Measurements from ENCODE around the gene ZNF229.
"Not testable (repeated sequence)": the region's sequence is repeated elsewhere in the genome, so short reads cannot be mapped to it uniquely, and the experiment has no call there.

The ZNF229 gene

DNA sequence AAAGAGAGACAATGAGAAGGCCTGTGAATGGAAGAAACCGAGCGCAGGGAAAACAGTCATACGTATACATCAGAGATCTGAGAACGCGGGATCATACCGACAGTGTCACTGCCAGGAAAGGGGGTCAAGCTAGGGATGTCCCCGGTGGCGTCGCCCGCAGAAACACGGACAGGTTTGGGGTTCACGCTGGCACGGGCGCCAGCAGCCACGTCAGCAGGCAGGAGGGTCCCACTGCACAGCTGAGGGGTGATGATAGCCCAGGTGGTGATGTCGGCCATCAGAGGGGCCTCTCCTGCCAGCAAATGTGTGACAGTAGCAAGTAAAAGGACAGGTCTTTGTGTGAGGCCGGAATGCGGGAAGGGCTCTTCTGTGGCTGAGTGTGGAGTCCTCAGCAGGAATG is 3.4 kb upstream of the ZNF229 start:
- no peak for DNase-seq (ENCODE audit: low read depth)
- TF ChIP-seq, protein P1, sequence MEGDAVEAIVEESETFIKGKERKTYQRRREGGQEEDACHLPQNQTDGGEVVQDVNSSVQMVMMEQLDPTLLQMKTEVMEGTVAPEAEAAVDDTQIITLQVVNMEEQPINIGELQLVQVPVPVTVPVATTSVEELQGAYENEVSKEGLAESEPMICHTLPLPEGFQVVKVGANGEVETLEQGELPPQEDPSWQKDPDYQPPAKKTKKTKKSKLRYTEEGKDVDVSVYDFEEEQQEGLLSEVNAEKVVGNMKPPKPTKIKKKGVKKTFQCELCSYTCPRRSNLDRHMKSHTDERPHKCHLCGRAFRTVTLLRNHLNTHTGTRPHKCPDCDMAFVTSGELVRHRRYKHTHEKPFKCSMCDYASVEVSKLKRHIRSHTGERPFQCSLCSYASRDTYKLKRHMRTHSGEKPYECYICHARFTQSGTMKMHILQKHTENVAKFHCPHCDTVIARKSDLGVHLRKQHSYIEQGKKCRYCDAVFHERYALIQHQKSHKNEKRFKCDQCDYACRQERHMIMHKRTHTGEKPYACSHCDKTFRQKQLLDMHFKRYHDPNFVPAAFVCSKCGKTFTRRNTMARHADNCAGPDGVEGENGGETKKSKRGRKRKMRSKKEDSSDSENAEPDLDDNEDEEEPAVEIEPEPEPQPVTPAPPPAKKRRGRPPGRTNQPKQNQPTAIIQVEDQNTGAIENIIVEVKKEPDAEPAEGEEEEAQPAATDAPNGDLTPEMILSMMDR (IDR thresholded peaks at IDR 0.05; ENCODE audit: control insufficient read depth, extremely low read depth, insufficient read depth), result no peak
- no peak overlapping the region for H3K4me3 ChIP-seq (ENCODE audit: low read depth, low read length)

DNA sequence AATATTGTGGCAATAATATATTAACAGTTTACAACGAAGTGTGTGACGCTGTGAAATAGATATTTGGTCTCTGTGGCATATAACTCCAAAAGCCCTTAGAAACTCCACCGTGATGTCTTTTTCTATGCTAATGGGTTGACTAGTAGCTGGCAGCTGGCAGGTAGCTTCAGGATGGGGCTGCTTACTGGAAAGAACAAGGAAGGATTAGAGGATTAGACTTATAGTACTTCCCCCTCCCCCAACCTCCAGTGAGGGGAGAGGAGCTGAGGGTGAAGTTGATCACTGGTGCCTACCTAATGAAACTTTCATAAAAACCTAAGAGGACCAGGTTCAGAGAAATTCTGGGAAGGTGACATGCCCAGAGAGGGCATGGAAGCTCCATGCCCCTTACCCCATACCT is 9.8 kb downstream of the ZNF229 start:
- DNase-seq (ENCODE audit: low read depth), result no peak
- TF ChIP-seq, protein P1 (IDR thresholded peaks at IDR 0.05; ENCODE audit: control insufficient read depth, extremely low read depth, insufficient read depth), result no peak
- no peak overlapping the region for H3K4me3 ChIP-seq (ENCODE audit: low read depth, low read length)

GRCh38 chr19:44435441-44435840 is 12.8 kb downstream of the ZNF229 start:
- peak; percentile 18 for DNase-seq (ENCODE audit: low read depth)
- TF ChIP-seq, protein P1 (IDR thresholded peaks at IDR 0.05; ENCODE audit: control insufficient read depth, extremely low read depth, insufficient read depth), result no peak
- H3K4me3 ChIP-seq (ENCODE audit: low read depth, low read length), result no peak overlapping the region

DNA sequence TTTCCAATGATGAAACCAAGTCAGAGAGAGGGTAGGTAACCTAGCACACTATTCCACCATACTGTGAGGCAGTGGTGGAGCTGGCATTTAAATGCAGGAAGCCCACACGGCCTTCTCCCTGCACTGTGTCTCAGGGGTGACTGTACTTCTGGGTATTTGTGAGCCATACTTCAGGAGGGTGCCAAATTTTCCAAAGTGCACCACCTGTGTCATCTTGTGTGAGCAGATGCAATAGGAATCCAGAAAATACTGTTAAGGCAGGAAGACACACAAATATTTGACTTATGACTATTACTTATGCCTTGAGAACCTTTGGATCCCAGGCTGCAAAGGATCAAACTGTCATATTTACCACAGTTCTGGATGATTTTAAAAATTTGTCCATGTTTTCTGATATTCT is 17.3 kb downstream of the ZNF229 start:
- H3K4me3 ChIP-seq (ENCODE audit: low read depth, low read length), result no peak overlapping the region
- no peak for DNase-seq (ENCODE audit: low read depth)
- TF ChIP-seq, protein P1 (IDR thresholded peaks at IDR 0.05; ENCODE audit: control insufficient read depth, extremely low read depth, insufficient read depth), result no peak

- DNase-seq (ENCODE audit: low read depth); H3K4me3 ChIP-seq (ENCODE audit: low read depth, low read length): not testable (repeated sequence)
Observed at GRCh38 chr19:44415553-44415952, 32.7 kb downstream of the ZNF229 start.

DNA sequence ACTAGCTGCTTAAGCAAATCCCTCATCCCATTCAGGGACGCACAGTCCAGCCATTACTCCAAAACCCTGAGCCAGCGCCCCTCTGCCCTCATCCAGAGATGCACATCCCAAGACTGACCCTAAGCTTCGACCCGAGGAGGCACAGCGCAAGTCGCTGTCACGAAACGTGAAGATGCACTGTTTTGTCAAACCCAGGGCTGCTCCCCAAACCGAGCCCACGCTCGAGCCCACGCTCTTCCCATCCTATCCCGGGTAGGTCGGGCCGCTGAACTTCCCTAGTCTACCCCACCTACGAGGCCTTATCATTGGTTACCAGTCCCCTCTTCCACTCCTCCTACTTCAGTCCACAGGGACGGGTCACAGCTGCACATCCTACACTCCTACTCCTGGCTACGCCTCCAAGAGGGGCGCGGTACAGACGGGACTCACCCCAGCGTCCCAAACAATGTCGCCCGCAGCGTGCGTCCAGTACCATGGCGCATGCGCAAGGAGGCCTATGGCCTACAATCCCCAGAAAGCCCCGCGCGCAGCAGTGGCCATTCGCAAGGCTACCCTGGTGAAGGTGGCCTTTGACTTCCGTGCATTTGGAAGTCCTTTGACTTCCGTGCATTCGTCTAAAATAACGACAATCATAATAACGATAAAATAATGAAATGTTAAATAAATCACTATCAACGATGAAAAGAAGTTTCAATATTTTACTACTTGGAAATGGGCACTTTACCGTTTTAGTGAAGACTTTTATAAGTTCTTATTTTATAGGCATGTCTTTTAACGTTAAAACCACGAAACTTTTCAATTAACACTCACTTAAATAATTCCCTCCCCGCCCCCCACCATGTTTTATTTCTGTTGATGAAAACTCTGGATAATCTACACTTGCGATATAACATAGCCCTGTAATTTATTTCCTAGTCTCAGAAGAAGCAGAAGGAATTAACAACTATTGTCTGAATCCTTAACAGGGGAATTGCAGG is 46.8 kb downstream of the ZNF229 start, which contains the start of gene ZNF285:
TSS of gene ZNF285 (minus strand) at position 470 of the 977 bp plus-strand sequence. CDS start 4,395 bp downstream, outside the sequence.
- peak within 1 kb of the TSS; percentile 72 for H3K4me3 ChIP-seq (ENCODE audit: low read depth, low read length)
- DNase-seq (ENCODE audit: low read depth), result peak; percentile 71
- TF ChIP-seq, protein P1 (IDR thresholded peaks at IDR 0.05; ENCODE audit: control insufficient read depth, extremely low read depth, insufficient read depth), result no peak

- not testable (repeated sequence) for DNase-seq (ENCODE audit: low read depth); H3K4me3 ChIP-seq (ENCODE audit: low read depth, low read length)
Observed at GRCh38 chr19:44389268-44389667, 59.0 kb downstream of the ZNF229 start.

Measured in LNCaP clone FGC (cell line).